Stimulated activated memory B cell treated with anti-CD40 and anti-IgM and Interleukin-4, amounts not matched to agents 10 μg/mL and 1 μg/mL and 100 μg/mL, for 72 hours (primary cell): Measurements from ENCODE around the gene ARHGAP25.

Source experiments
- ATAC-seq: fragments of 150-1000 bp; cut with Tn5 transposase; 2 replicates; pipeline ENCODE4 v1.10.0; 2021
- H3K27ac Mint-ChIP-seq: one replicate; pipeline ENCODE4 v1.8.0; 2022; ENCODE audit warnings: mild to moderate bottlenecking, mixed read lengths
- H3K27me3 Mint-ChIP-seq: one replicate; pipeline ENCODE4 v1.8.0; 2022; ENCODE audit warnings: mixed read lengths
- H3K36me3 Mint-ChIP-seq: one replicate; pipeline ENCODE4 v1.8.0; 2022; ENCODE audit warnings: mixed read lengths
- H3K4me1 Mint-ChIP-seq: one replicate; pipeline ENCODE4 v1.8.0; 2022; ENCODE audit warnings: mixed read lengths
- H3K4me3 Mint-ChIP-seq: one replicate; pipeline ENCODE4 v1.8.0; 2022; ENCODE audit warnings: mild to moderate bottlenecking, moderate library complexity, mixed read lengths
- H3K9me3 Mint-ChIP-seq: one replicate; pipeline ENCODE4 v1.8.0; 2022; ENCODE audit warnings: mixed read lengths

Gene ARHGAP25

GRCh38 chr2:68746408-68746807, 11.8 kb downstream of the ARHGAP25 start:
- Mint-ChIP-seq H3K27me3 (no peaks in the 10 kb centered on the region), H3K4me1 (peaks cover 88% of the 10 kb centered on the region), H3K27ac (peak overlapping the region; percentile 70), H3K36me3 (peaks cover 61% of the 10 kb centered on the region), H3K9me3 (no peaks in the 10 kb centered on the region), H3K4me3 (no peak overlapping the region)
- no peak for ATAC-seq

GRCh38 chr2:68747413-68747812, 12.8 kb downstream of the ARHGAP25 start:
- ATAC-seq = no peak
- H3K4me3 Mint-ChIP-seq = no peak overlapping the region
- H3K9me3 Mint-ChIP-seq = no peaks in the 10 kb centered on the region
- H3K4me1 Mint-ChIP-seq = peaks cover 90% of the 10 kb centered on the region
- H3K27ac Mint-ChIP-seq = peak overlapping the region; percentile 74
- H3K27me3 Mint-ChIP-seq = no peaks in the 10 kb centered on the region
- H3K36me3 Mint-ChIP-seq = peaks cover 61% of the 10 kb centered on the region

- peak overlapping the region; percentile 0 for H3K4me3 Mint-ChIP-seq
- H3K36me3 Mint-ChIP-seq = peaks cover 61% of the 10 kb centered on the region
- no peaks in the 10 kb centered on the region for H3K9me3 Mint-ChIP-seq
- peak overlapping the region; percentile 74 for H3K27ac Mint-ChIP-seq
- H3K4me1 Mint-ChIP-seq = peaks cover 87% of the 10 kb centered on the region
- ATAC-seq = no peak
- H3K27me3 Mint-ChIP-seq = no peaks in the 10 kb centered on the region
These were observed 13.3 kb downstream of the ARHGAP25 start for GRCh38 chr2:68747900-68748299.

GRCh38 chr2:68748568-68748967, 14.0 kb downstream of the ARHGAP25 start:
- H3K27ac Mint-ChIP-seq = peak overlapping the region; percentile 74
- H3K27me3 Mint-ChIP-seq = no peaks in the 10 kb centered on the region
- peaks cover 87% of the 10 kb centered on the region for H3K4me1 Mint-ChIP-seq
- no peaks in the 10 kb centered on the region for H3K9me3 Mint-ChIP-seq
- no peak for ATAC-seq
- no peak overlapping the region for H3K4me3 Mint-ChIP-seq
- peaks cover 67% of the 10 kb centered on the region for H3K36me3 Mint-ChIP-seq

DNA sequence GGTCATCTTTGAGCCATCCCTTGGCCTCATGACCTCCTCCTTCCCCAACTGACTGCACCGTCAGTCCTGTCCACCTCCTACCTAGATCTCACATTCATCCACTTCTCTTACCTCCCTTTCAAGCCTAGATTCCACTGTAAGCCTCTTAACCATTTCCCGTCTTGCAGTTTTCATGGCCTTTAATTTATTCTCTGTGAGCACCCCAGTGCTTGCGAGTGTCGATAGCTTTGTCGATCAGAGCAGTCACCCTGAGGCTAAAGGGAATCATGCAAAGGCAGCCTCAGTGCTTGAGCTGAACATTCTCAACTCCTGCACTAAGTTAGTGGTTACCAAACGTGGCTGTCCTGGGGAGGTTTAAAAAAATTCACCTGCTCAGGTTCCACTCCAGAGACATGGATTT, 14.7 kb downstream of the ARHGAP25 start:
- ATAC-seq = no peak
- H3K4me3 Mint-ChIP-seq = no peak overlapping the region
- peaks cover 87% of the 10 kb centered on the region for H3K4me1 Mint-ChIP-seq
- H3K27ac Mint-ChIP-seq = peak overlapping the region; percentile 74
- H3K9me3 Mint-ChIP-seq = no peaks in the 10 kb centered on the region
- no peaks in the 10 kb centered on the region for H3K27me3 Mint-ChIP-seq
- peaks cover 67% of the 10 kb centered on the region for H3K36me3 Mint-ChIP-seq

DNA sequence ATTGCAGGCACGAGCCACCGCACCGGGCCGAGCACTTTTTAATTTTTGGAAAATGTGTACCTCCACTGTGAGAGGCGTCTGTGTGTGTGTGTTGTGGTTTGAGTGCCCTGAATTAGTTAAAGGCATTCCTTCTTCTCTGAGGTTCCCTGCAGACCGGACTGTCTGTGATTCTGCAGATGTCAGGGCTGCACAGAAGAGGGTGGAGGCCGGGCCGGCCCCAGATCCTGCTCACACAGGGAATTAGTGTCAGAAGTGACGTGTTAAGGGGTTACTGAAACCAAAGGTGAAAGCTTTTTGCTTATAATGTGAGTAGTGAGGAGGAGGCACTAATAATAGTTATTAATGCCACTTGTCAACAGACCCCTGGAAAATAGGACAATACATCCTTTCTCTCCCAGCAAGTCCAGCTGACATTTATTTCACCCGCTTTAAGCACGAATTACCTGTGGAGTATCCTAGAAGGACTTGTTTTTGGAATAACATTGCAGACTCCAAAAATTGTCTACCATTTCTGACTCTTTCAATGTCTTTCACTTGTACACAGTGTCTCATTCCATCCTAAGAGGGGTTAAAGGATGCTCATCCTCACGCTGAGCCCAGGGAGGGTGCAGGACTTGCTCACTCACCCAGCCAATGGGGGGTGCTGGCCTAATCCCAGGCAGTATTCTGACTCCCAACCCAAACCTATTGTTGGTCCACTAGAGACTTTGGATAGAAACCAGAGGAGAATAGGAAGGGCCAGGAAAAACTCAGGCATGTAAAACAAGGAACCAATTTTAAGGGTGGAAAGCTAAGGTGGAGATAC, 16.2 kb downstream of the ARHGAP25 start:
- Mint-ChIP-seq H3K27me3 (no peaks in the 10 kb centered on the region), H3K9me3 (no peaks in the 10 kb centered on the region), H3K4me3 (no peak overlapping the region), H3K27ac (peak overlapping the region; percentile 71), H3K4me1 (peaks cover 82% of the 10 kb centered on the region), H3K36me3 (peaks cover 67% of the 10 kb centered on the region)
- ATAC-seq = no peak

GRCh38 chr2:68751397-68752339, 17.1 kb downstream of the ARHGAP25 start:
- H3K4me1 Mint-ChIP-seq = peaks cover 79% of the 10 kb centered on the region
- H3K9me3 Mint-ChIP-seq = peaks cover 3% of the 10 kb centered on the region
- ATAC-seq = peak; percentile 93
- H3K4me3 Mint-ChIP-seq = peak overlapping the region; percentile 44
- peaks cover 67% of the 10 kb centered on the region for H3K36me3 Mint-ChIP-seq
- H3K27ac Mint-ChIP-seq = peak overlapping the region; percentile 71
- no peaks in the 10 kb centered on the region for H3K27me3 Mint-ChIP-seq

- ATAC-seq = no peak
- Mint-ChIP-seq H3K4me1 (peaks cover 76% of the 10 kb centered on the region), H3K9me3 (peaks cover 4% of the 10 kb centered on the region), H3K36me3 (peaks cover 68% of the 10 kb centered on the region), H3K4me3 (no peak overlapping the region), H3K27ac (peak overlapping the region; percentile 14), H3K27me3 (no peaks in the 10 kb centered on the region)
These were observed 18.7 kb downstream of the ARHGAP25 start for GRCh38 chr2:68753318-68753717.

DNA sequence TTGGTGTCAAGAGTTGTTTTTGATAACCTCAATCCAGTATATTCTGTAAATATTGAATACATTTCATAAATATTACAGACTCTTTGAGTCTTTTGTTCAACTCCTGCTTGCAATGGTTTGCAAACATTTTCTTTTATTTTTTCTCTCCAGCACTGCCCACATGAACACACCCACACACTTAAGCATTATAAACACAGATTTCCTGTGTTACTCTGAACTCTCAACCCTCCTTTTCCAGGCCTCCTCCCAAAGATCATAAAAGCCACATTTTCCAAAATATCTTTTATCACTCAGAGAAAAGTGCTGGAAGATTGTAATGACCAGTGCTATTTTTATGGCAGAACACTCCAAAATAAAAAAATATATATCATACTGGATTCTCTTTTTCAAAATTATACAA, 20.5 kb downstream of the ARHGAP25 start:
- H3K27me3 Mint-ChIP-seq = no peaks in the 10 kb centered on the region
- no peak for ATAC-seq
- no peak overlapping the region for H3K4me3 Mint-ChIP-seq
- H3K27ac Mint-ChIP-seq = peak overlapping the region; percentile 41
- peaks cover 7% of the 10 kb centered on the region for H3K9me3 Mint-ChIP-seq
- H3K36me3 Mint-ChIP-seq = peaks cover 75% of the 10 kb centered on the region
- peaks cover 81% of the 10 kb centered on the region for H3K4me1 Mint-ChIP-seq

- Mint-ChIP-seq H3K27me3 (no peaks in the 10 kb centered on the region), H3K27ac (peak overlapping the region; percentile 73), H3K9me3 (peaks cover 7% of the 10 kb centered on the region), H3K4me3 (no peak overlapping the region), H3K4me1 (peaks cover 77% of the 10 kb centered on the region), H3K36me3 (peaks cover 76% of the 10 kb centered on the region)
- no peak for ATAC-seq
These were observed 21.6 kb downstream of the ARHGAP25 start for GRCh38 chr2:68756178-68756577.

DNA sequence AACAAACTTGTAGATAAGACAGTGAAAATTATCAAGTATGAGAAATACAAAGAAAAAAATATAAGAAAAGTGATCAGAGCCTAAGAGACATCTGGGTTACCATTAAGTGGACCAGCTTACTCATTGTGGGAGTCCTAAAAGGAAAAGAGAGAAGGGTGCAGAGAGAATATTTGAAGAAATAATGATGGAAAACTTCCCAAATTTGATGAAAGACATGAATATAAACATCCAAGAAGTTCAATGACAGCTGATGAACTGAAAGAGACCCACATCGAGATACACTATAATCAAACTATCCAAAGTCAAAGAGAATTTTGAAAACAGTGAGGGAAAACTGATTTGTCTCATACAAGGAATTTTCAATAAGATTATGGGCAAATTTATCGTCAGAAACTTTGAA, 22.5 kb downstream of the ARHGAP25 start:
- Mint-ChIP-seq H3K9me3 (peaks cover 7% of the 10 kb centered on the region), H3K36me3 (peaks cover 69% of the 10 kb centered on the region), H3K27ac (peak overlapping the region; percentile 73), H3K27me3 (no peaks in the 10 kb centered on the region), H3K4me1 (peaks cover 77% of the 10 kb centered on the region), H3K4me3 (no peak overlapping the region)
- no peak for ATAC-seq

- no peaks in the 10 kb centered on the region for H3K27me3 Mint-ChIP-seq
- H3K27ac Mint-ChIP-seq = peak overlapping the region; percentile 84
- H3K36me3 Mint-ChIP-seq = peaks cover 38% of the 10 kb centered on the region
- ATAC-seq = no peak
- peaks cover 83% of the 10 kb centered on the region for H3K4me1 Mint-ChIP-seq
- H3K9me3 Mint-ChIP-seq = peaks cover 3% of the 10 kb centered on the region
- peak overlapping the region; percentile 58 for H3K4me3 Mint-ChIP-seq
These were observed 27.5 kb downstream of the ARHGAP25 start for GRCh38 chr2:68762100-68762499.

DNA sequence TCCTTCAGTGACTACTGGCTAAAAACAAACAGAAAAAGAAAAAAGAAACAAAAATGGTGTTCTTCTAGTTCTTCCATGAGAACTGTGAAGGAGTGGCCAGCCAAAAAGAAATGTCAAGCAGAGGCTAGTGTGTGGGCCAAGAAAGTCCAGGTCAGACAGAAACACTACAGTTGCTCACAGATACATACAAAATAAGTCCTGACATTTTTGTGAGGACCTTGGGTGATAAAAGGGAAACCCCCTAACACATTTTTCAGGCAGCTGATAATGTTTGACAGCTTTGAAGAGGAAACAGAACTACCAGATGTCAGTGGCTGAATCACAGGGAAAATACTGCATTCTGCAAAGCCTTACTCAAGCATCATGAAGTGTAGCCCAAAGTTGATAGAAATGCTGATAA, 28.1 kb downstream of the ARHGAP25 start:
- Mint-ChIP-seq H3K27ac (peak overlapping the region; percentile 84), H3K4me1 (peaks cover 87% of the 10 kb centered on the region), H3K9me3 (peaks cover 3% of the 10 kb centered on the region), H3K36me3 (peaks cover 32% of the 10 kb centered on the region), H3K27me3 (no peaks in the 10 kb centered on the region), H3K4me3 (peak overlapping the region; percentile 58)
- peak; percentile 77 for ATAC-seq

- Mint-ChIP-seq H3K4me3 (peak overlapping the region; percentile 71), H3K27ac (peak overlapping the region; percentile 95), H3K27me3 (no peaks in the 10 kb centered on the region), H3K9me3 (no peaks in the 10 kb centered on the region), H3K4me1 (peaks cover 87% of the 10 kb centered on the region), H3K36me3 (peaks cover 18% of the 10 kb centered on the region)
- no peak for ATAC-seq
These were observed 29.6 kb downstream of the ARHGAP25 start for GRCh38 chr2:68764041-68764805.

GRCh38 chr2:68764806-68765311, 30.2 kb downstream of the ARHGAP25 start:
- ATAC-seq = no peak
- H3K36me3 Mint-ChIP-seq = peaks cover 18% of the 10 kb centered on the region
- H3K4me1 Mint-ChIP-seq = peaks cover 87% of the 10 kb centered on the region
- no peaks in the 10 kb centered on the region for H3K9me3 Mint-ChIP-seq
- peak overlapping the region; percentile 95 for H3K27ac Mint-ChIP-seq
- H3K27me3 Mint-ChIP-seq = no peaks in the 10 kb centered on the region
- H3K4me3 Mint-ChIP-seq = peak overlapping the region; percentile 71
